Muscle of leg (tissue), 16 donors: ENCODE data around the gene GRID1. TPM values are rescaled to one million over a fixed set of nuclear protein-coding genes. Genes with fewer than 3 reads are reported as not detected.

Source experiments
- DNase-seq: peaks from one replicate; pipeline ENCODE4 v3.0.0; 2013
- H3K27ac ChIP-seq: one replicate; pipeline ENCODE4 v1.5.1; 2013; ENCODE audit warnings: mild to moderate bottlenecking, low read length, control low read depth
- H3K27me3 ChIP-seq: one replicate; pipeline ENCODE4 v1.6.1; 2013; ENCODE audit warnings: low read length; ENCODE audit not compliant: control insufficient read depth, insufficient read depth
- H3K36me3 ChIP-seq: one replicate; pipeline ENCODE4 v1.6.1; 2013; ENCODE audit warnings: low read length; ENCODE audit not compliant: control insufficient read depth, insufficient read depth
- H3K4me1 ChIP-seq: one replicate; pipeline ENCODE4 v1.6.1; 2013; ENCODE audit warnings: low read length; ENCODE audit not compliant: control insufficient read depth, insufficient read depth
- H3K4me3 ChIP-seq: one replicate; pipeline ENCODE4 v1.5.1; 2013; ENCODE audit warnings: low read length, control low read depth
- H3K9me3 ChIP-seq: replicated peaks from 2 replicates; pipeline ENCODE4 v1.6.1; 2013; ENCODE audit warnings: low read depth, low read length; ENCODE audit not compliant: control insufficient read depth
- WGBS: methylation state at CpG from one replicate; pipeline ENCODE4 v1.1.5; 2013; ENCODE audit warnings: missing lambda C conversion rate; ENCODE audit not compliant: insufficient coverage; 5-methylcytosine and 5-hydroxymethylcytosine counted together
- long read RNA-seq, 11 donors: transcript quantifications; one replicate each; lab custom pipeline, GENCODE V29; 2026
- polyA plus RNA-seq, 8 donors: library from polyadenylated mRNA; unstranded; fragments of 120-200 nt; gene quantifications; one replicate each; pipeline versions ENCODE4 v1.2.1 to v1.2.3, GENCODE V29; 2013; ENCODE audit warnings: inconsistent platforms in 1 of 8, low replicate concordance in 1 of 8; ENCODE audit not compliant: insufficient read length in 8 of 8, insufficient read depth in 1 of 8
- total RNA-seq: library from RNA; stranded (reverse); fragments of 120-200 nt; gene quantifications from one replicate; pipeline ENCODE4 v1.2.4, GENCODE V29; 2013

The GRID1 gene
- 2.7 TPM for total RNA-seq
- 1 to 10 TPM; 2.4 to 6.1 (median 3.3) TPM for polyA plus RNA-seq
- long read RNA-seq, donor 1 = 0 reads
- long read RNA-seq, donor 2 = 0 reads
- long read RNA-seq, donor 3 = 0 reads
- long read RNA-seq, donor 4 = 0 reads
- long read RNA-seq, donor 5 = 0 reads
- long read RNA-seq, donor 6 = 0 reads
- long read RNA-seq, donor 7 = 0 reads
- long read RNA-seq, donor 8, partial matches to known transcripts = 0 of 1 reads
- long read RNA-seq, donor 8, other reads (novel, unspliced or antisense) = 0 of 1 reads
- long read RNA-seq, donor 9 = 0 reads
- long read RNA-seq, donor 10 = 0 reads
- long read RNA-seq, donor 11 = 0 reads

- Histone ChIP-seq H3K9me3 (no peaks in the 10 kb centered on the region), H3K27ac (no peak within 1 kb of the TSS), H3K4me3 (peak within 1 kb of the TSS; percentile 39), H3K4me1 (peaks cover 22% of the 10 kb centered on the region), H3K36me3 (no peaks in the 10 kb centered on the region), H3K27me3 (peaks cover 90% of the 10 kb centered on the region)
- DNase-seq = peak; percentile 75
- WGBS = under 1% methylated on average over 92 of the region's 119 CpGs
Measured at GRCh38 chr10:86366033-86366901, at the start of gene GRID1. Gene GRID1 (minus strand): TSS chr10:86366795.

GRCh38 chr10:86415583-86415982, 49.0 kb upstream of the GRID1 start:
- 68% methylated on average over 3 of the region's 5 CpGs for WGBS
- H3K27ac ChIP-seq = no peak overlapping the region

GRCh38 chr10:86415116-86415515, 48.5 kb upstream of the GRID1 start:
- Histone ChIP-seq H3K27me3 (peaks cover 2% of the 10 kb centered on the region), H3K9me3 (no peaks in the 10 kb centered on the region), H3K4me3 (no peak overlapping the region), H3K4me1 (peaks cover 3% of the 10 kb centered on the region), H3K36me3 (no peaks in the 10 kb centered on the region), H3K27ac (no peak overlapping the region)
- DNase-seq = no peak
- 86% methylated on average over 1 of the region's 3 CpGs for WGBS

More at GRCh38 chr10:86415583-86415982, 49.0 kb upstream of the GRID1 start:
- no peaks in the 10 kb centered on the region for H3K9me3 ChIP-seq
- H3K27me3 ChIP-seq = peaks cover 2% of the 10 kb centered on the region
- no peak overlapping the region for H3K4me3 ChIP-seq
- H3K36me3 ChIP-seq = no peaks in the 10 kb centered on the region
- peaks cover 3% of the 10 kb centered on the region for H3K4me1 ChIP-seq
- DNase-seq = no peak

GRCh38 chr10:86413046-86413728, 46.6 kb upstream of the GRID1 start:
- Histone ChIP-seq H3K27me3 (peaks cover 2% of the 10 kb centered on the region), H3K27ac (no peak overlapping the region), H3K36me3 (no peaks in the 10 kb centered on the region), H3K4me3 (no peak overlapping the region), H3K4me1 (peaks cover 3% of the 10 kb centered on the region), H3K9me3 (no peaks in the 10 kb centered on the region)
- WGBS = 22% methylated on average over 1 of the region's 6 CpGs
- DNase-seq = peak; percentile 68

- Histone ChIP-seq H3K4me1 (peaks cover 3% of the 10 kb centered on the region), H3K36me3 (no peaks in the 10 kb centered on the region), H3K9me3 (no peaks in the 10 kb centered on the region), H3K27me3 (peaks cover 2% of the 10 kb centered on the region), H3K4me3 (no peak overlapping the region), H3K27ac (no peak overlapping the region)
- no peak for DNase-seq
- no CpG with 5 or more reads among the region's 6 CpGs for WGBS
Measured at GRCh38 chr10:86411852-86412560, 45.4 kb upstream of the GRID1 start.

- H3K27me3 ChIP-seq = peaks cover under 1% of the 10 kb centered on the region
- peak overlapping the region; percentile 15 for H3K27ac ChIP-seq
- 4% methylated on average over 3 of the region's 7 CpGs for WGBS
- H3K4me3 ChIP-seq = no peak overlapping the region
- no peaks in the 10 kb centered on the region for H3K9me3 ChIP-seq
- peak; percentile 71 for DNase-seq
- no peaks in the 10 kb centered on the region for H3K36me3 ChIP-seq
- H3K4me1 ChIP-seq = peaks cover 3% of the 10 kb centered on the region
Measured at GRCh38 chr10:86411281-86411841, 44.8 kb upstream of the GRID1 start.

GRCh38 chr10:86410542-86411124, 44.0 kb upstream of the GRID1 start:
- Histone ChIP-seq H3K9me3 (no peaks in the 10 kb centered on the region), H3K36me3 (no peaks in the 10 kb centered on the region), H3K27ac (no peak overlapping the region), H3K27me3 (no peaks in the 10 kb centered on the region), H3K4me1 (peaks cover 3% of the 10 kb centered on the region), H3K4me3 (no peak overlapping the region)
- 83% methylated on average over 4 of the region's 4 CpGs for WGBS
- no peak for DNase-seq

- Histone ChIP-seq H3K4me1 (peaks cover 3% of the 10 kb centered on the region), H3K4me3 (no peak overlapping the region), H3K27ac (no peak overlapping the region), H3K9me3 (no peaks in the 10 kb centered on the region), H3K27me3 (no peaks in the 10 kb centered on the region), H3K36me3 (no peaks in the 10 kb centered on the region)
- no peak for DNase-seq
- no CpG with 5 or more reads among the region's 1 CpG for WGBS
Measured at GRCh38 chr10:86409183-86409582, 42.6 kb upstream of the GRID1 start.

GRCh38 chr10:86403183-86403797, 36.7 kb upstream of the GRID1 start:
- H3K4me1 ChIP-seq = peaks cover 25% of the 10 kb centered on the region
- no peaks in the 10 kb centered on the region for H3K36me3 ChIP-seq
- H3K4me3 ChIP-seq = no peak overlapping the region
- 15% methylated on average over 2 of the region's 6 CpGs for WGBS
- H3K27ac ChIP-seq = no peak overlapping the region
- DNase-seq = no peak
- H3K27me3 ChIP-seq = peaks cover 39% of the 10 kb centered on the region
- H3K9me3 ChIP-seq = no peaks in the 10 kb centered on the region
